Activated CD4-positive, alpha-beta T cell treated with anti-CD3 and anti-CD28 coated beads, Interleukin-2, amount 50 U/mL, for 24 hours (primary cell): ENCODE results near the gene LRRC46.

Experiments used
- DNase-seq, 2 donors: peaks; one replicate each; pipeline ENCODE4 v3.0.0-alpha.2; 2020; ENCODE audit warnings: low read depth in 1 of 2, low spot score in 1 of 2

The LRRC46 gene

GRCh38 chr17:47875011-47875985, 43.8 kb downstream of the LRRC46 start:
- no peak for DNase-seq

GRCh38 chr17:47877368-47878034, 46.0 kb downstream of the LRRC46 start:
- DNase-seq, result no peak

GRCh38 chr17:47878203-47879027, 46.9 kb downstream of the LRRC46 start:
- no peak for DNase-seq

- DNase-seq, result no peak
Observed at GRCh38 chr17:47879028-47879585, 47.6 kb downstream of the LRRC46 start.

GRCh38 chr17:47879776-47880454, 48.4 kb downstream of the LRRC46 start:
- no peak for DNase-seq

GRCh38 chr17:47882247-47882646, 50.8 kb downstream of the LRRC46 start:
- no peak for DNase-seq

- DNase-seq, result no peak
Observed at GRCh38 chr17:47882695-47883588, 51.5 kb downstream of the LRRC46 start.

GRCh38 chr17:47883589-47884426, 52.3 kb downstream of the LRRC46 start:
- DNase-seq, result no peak

GRCh38 chr17:47884427-47884740, 52.9 kb downstream of the LRRC46 start:
- DNase-seq, result no peak

- no peak for DNase-seq
Observed at GRCh38 chr17:47884905-47885730, 53.6 kb downstream of the LRRC46 start.
